HEK293T (cell line): Measurements from ENCODE around the gene TECTB.

ENCODE experiments used
- ARNT ChIP-seq: fragments of 450-650 bp; IDR thresholded peaks from 2 replicates; pipeline ENCODE4 v1.6.1; 2017; ENCODE audit warnings: mild to moderate bottlenecking
- BHLHE40 ChIP-seq: fragments of 450-650 bp; IDR thresholded peaks from 2 replicates; pipeline ENCODE4 v1.6.1; 2016; ENCODE audit warnings: mild to moderate bottlenecking, moderate library complexity, borderline replicate concordance
- FOXA1 ChIP-seq: fragments of 450-650 bp; IDR thresholded peaks from 2 replicates; pipeline ENCODE4 v1.6.1; 2016; ENCODE audit warnings: mild to moderate bottlenecking
- L3MBTL2 ChIP-seq: fragments of 450-650 bp; conservative IDR thresholded peaks from 2 replicates; pipeline ENCODE4 v1.6.1; 2016; ENCODE audit warnings: mild to moderate bottlenecking
- SP1 ChIP-seq: fragments of 450-650 bp; IDR thresholded peaks from 2 replicates; pipeline ENCODE4 v1.6.1; 2017
- SUZ12 ChIP-seq: fragments of 450-650 bp; IDR thresholded peaks from 2 replicates; pipeline ENCODE4 v1.6.1; 2016; ENCODE audit warnings: mild to moderate bottlenecking
- TARDBP ChIP-seq: fragments of 450-650 bp; IDR thresholded peaks from 2 replicates; pipeline ENCODE4 v1.6.1; 2016
- ZNF384 ChIP-seq: fragments of 450-650 bp; IDR thresholded peaks from 2 replicates; pipeline ENCODE4 v1.6.1; 2016

GRCh38 chr10:112249722-112250121, 33.5 kb upstream of the TECTB start:
- no peak for TF ChIP-seq TARDBP
- TF ChIP-seq SUZ12: no peak
- TF ChIP-seq BHLHE40: no peak
- TF ChIP-seq SP1: no peak
- no peak for TF ChIP-seq FOXA1
- no peak for TF ChIP-seq ARNT
- TF ChIP-seq L3MBTL2: no peak
- no peak for TF ChIP-seq ZNF384
